Muscle layer of colon (tissue), 2 donors: ENCODE measurements around the gene HERC4.

Experiments used
- H3K27ac ChIP-seq: one replicate; pipeline ENCODE4 v1.7.0; 2013; ENCODE audit warnings: low read depth, mild to moderate bottlenecking, low read length, moderate library complexity
- H3K27me3 ChIP-seq, 2 donors: one replicate each; pipeline ENCODE4 v1.7.0; 2013; ENCODE audit warnings: low read length in 2 of 2, mild to moderate bottlenecking in 2 of 2; ENCODE audit not compliant: insufficient read depth in 2 of 2, control insufficient read depth in 1 of 2
- H3K36me3 ChIP-seq: one replicate; pipeline ENCODE4 v1.7.0; 2013; ENCODE audit warnings: mild to moderate bottlenecking, low read length; ENCODE audit not compliant: insufficient read depth
- H3K4me1 ChIP-seq: one replicate; pipeline ENCODE4 v1.7.0; 2013; ENCODE audit warnings: mild to moderate bottlenecking, low read length; ENCODE audit not compliant: insufficient read depth
- H3K4me3 ChIP-seq, 2 donors: one replicate each; pipeline ENCODE4 v1.7.0; 2013; ENCODE audit warnings: low read length in 2 of 2, low read depth in 1 of 2, mild to moderate bottlenecking in 1 of 2, moderate library complexity in 1 of 2
- H3K9ac ChIP-seq: one replicate; pipeline ENCODE4 v1.7.0; 2013; ENCODE audit warnings: low read length
- H3K9me3 ChIP-seq: one replicate; pipeline ENCODE4 v1.7.0; 2013; ENCODE audit warnings: mild to moderate bottlenecking, low read length
- donor health status: abdominal sarcoma.
- donor health status: Adenocarcinoma of cecum.

Gene HERC4

GRCh38 chr10:68108051-68108450 lies 33.0 kb upstream of the HERC4 start:
- no peaks in the 10 kb centered on the region for H3K27me3 ChIP-seq
- H3K9ac ChIP-seq: no peak overlapping the region
- H3K4me3 ChIP-seq: no peak overlapping the region
- H3K36me3 ChIP-seq: no peaks in the 10 kb centered on the region
- no peaks in the 10 kb centered on the region for H3K4me1 ChIP-seq
- H3K9me3 ChIP-seq: no peaks in the 10 kb centered on the region
- no peak overlapping the region for H3K27ac ChIP-seq

DNA sequence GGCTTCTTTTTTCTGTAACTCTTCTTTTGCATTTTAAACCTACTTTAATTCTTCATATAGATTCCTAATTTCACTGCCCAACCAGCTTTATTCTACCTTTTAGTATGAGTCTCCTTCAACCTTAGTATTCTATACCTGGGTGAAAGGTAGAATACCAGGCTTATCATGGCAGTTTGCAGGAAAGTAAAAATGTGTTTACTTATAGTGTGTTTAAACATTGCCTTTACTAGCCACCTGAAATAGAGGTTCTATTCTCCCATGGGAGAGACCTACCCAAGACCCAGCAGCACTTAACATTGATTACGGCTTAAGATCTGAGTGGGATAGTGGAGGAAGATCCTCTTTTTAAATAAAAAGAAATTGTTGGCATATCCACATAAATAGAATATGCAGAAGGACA lies 32.6 kb upstream of the HERC4 start:
- H3K27ac ChIP-seq: no peak overlapping the region
- no peak overlapping the region for H3K4me3 ChIP-seq
- H3K36me3 ChIP-seq: no peaks in the 10 kb centered on the region
- no peaks in the 10 kb centered on the region for H3K9me3 ChIP-seq
- H3K9ac ChIP-seq: no peak overlapping the region
- H3K4me1 ChIP-seq: no peaks in the 10 kb centered on the region
- H3K27me3 ChIP-seq: no peaks in the 10 kb centered on the region

- H3K9ac ChIP-seq: no peak overlapping the region
- H3K9me3 ChIP-seq: no peaks in the 10 kb centered on the region
- no peaks in the 10 kb centered on the region for H3K36me3 ChIP-seq
- H3K27me3 ChIP-seq: no peaks in the 10 kb centered on the region
- H3K4me1 ChIP-seq: no peaks in the 10 kb centered on the region
- H3K27ac ChIP-seq: no peak overlapping the region
- no peak overlapping the region for H3K4me3 ChIP-seq
These were observed 31.6 kb upstream of the HERC4 start for GRCh38 chr10:68106656-68107055.

DNA sequence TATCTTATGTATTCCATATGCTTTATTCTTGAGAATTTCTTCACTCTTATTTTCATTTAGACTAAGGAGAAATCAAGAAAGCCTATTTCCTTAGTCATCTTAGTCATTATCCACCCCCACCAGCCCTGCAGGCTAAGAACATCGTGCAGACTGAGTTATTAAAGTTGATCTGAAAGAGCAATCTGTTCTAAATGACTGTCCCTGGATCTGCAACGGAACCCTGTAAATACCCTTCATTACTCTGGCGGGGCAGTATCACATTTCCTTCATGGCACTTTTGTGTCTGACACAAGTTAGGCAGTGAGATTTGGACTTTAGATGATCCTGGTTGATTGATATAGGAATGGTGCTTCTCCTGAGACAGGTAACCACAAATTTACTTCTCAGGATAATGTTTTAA lies 30.7 kb upstream of the HERC4 start:
- H3K9ac ChIP-seq: no peak overlapping the region
- no peak overlapping the region for H3K4me3 ChIP-seq
- no peaks in the 10 kb centered on the region for H3K4me1 ChIP-seq
- no peak overlapping the region for H3K27ac ChIP-seq
- no peaks in the 10 kb centered on the region for H3K27me3 ChIP-seq
- H3K9me3 ChIP-seq: no peaks in the 10 kb centered on the region
- H3K36me3 ChIP-seq: no peaks in the 10 kb centered on the region

DNA sequence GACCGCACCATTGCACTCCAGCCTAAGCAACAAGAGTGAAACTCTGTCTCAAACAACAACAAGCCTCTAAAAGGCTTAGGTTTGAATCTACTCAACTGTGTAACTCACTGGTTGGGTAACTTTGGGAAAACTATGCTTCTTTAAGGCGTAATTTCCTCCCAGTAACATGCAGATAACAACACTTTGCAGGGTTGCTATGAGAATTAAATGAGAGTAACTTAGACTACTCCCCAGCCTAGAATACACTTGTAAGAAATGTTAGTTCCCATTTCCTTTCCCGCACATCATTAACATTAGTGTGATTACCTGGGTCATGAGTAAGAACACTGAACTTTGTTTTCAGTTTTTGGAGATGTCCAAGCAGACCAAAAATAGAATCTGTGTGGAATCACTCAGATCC lies 28.8 kb upstream of the HERC4 start:
- Histone ChIP-seq H3K36me3 (no peaks in the 10 kb centered on the region), H3K4me3 (no peak overlapping the region), H3K9me3 (no peaks in the 10 kb centered on the region), H3K9ac (no peak overlapping the region), H3K27ac (no peak overlapping the region), H3K4me1 (no peaks in the 10 kb centered on the region), H3K27me3 (no peaks in the 10 kb centered on the region)

DNA sequence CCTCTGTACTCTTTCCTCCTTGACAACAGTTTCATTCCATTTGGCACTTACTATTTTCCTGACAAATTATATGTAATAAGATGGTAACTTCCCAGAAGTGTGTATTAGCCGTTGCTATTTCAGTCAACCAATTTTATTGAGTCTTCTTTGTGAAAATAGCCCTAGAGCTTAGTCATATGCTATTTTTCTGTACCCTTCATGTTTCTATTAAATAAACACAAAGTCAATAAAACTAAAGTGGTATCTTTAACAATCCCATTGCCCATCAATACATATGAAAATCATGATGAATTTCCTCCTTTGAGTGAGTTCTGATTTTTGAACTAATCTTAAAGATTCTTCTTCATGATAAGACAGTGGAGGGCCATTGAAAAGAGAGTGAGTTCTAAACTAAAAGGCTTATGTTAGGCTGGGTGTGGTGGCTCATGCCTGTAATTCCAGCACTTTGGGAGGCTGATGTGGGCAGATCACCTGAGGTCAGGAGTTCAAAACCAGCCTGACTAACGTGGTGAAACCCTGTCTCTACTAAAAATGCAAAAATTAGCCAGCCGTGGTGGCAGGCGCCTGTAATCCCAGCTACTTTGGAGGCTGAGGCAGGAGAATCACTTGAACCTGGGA lies 28.3 kb upstream of the HERC4 start:
- no peaks in the 10 kb centered on the region for H3K4me1 ChIP-seq
- no peak overlapping the region for H3K27ac ChIP-seq
- no peaks in the 10 kb centered on the region for H3K27me3 ChIP-seq
- H3K9me3 ChIP-seq: no peaks in the 10 kb centered on the region
- no peaks in the 10 kb centered on the region for H3K36me3 ChIP-seq
- no peak overlapping the region for H3K9ac ChIP-seq
- no peak overlapping the region for H3K4me3 ChIP-seq

DNA sequence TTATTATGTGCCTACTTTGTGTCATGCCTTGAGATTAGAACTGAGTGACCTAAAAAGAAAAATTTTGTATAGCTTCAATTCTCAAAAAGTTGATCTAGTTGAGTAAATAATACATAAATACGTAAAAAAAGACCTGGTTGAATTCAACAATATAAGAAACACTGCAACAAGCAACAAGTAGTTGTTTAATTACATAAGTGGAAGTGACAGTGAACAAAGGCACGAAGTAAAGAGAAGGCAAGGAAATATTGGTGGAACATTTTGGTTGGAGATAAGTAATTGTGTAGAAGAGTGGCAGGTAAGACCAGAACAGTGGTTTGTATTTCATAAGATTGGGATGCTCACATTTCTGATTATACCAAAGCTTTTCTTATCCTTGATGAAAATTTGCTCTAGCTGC lies 26.0 kb upstream of the HERC4 start:
- Histone ChIP-seq H3K4me3 (no peak overlapping the region), H3K4me1 (no peaks in the 10 kb centered on the region), H3K9ac (no peak overlapping the region), H3K27ac (no peak overlapping the region), H3K27me3 (no peaks in the 10 kb centered on the region), H3K36me3 (no peaks in the 10 kb centered on the region), H3K9me3 (no peaks in the 10 kb centered on the region)

GRCh38 chr10:68099736-68100135 lies 24.7 kb upstream of the HERC4 start:
- Histone ChIP-seq H3K36me3 (no peaks in the 10 kb centered on the region), H3K9me3 (no peaks in the 10 kb centered on the region), H3K4me3 (no peak overlapping the region), H3K9ac (no peak overlapping the region), H3K27ac (no peak overlapping the region), H3K27me3 (no peaks in the 10 kb centered on the region), H3K4me1 (no peaks in the 10 kb centered on the region)

- H3K4me1 ChIP-seq: no peaks in the 10 kb centered on the region
- no peaks in the 10 kb centered on the region for H3K27me3 ChIP-seq
- H3K4me3 ChIP-seq: no peak overlapping the region
- no peaks in the 10 kb centered on the region for H3K36me3 ChIP-seq
- no peak overlapping the region for H3K9ac ChIP-seq
- H3K9me3 ChIP-seq: no peaks in the 10 kb centered on the region
- no peak overlapping the region for H3K27ac ChIP-seq
These were observed 21.9 kb upstream of the HERC4 start for GRCh38 chr10:68096913-68097516.

DNA sequence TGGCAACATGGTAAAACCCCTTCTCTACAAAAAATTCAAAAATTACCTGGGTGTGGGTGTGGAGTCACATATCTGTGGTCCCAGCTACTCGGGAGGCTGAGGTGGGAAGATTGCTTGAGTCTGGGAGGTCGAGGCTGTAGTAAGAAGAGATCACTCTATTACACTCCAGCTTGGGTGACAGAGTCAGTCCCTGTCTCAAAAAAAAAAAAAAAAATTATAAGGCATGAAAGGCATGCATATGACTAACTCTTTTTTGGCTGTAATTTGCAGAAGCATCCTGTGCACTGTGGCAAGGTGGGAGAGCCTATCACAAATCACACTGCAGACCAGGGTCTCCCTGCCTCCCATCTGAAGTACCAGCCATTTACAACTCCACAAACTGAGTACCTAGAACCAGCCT lies 20.1 kb upstream of the HERC4 start:
- Histone ChIP-seq H3K27ac (no peak overlapping the region), H3K4me3 (no peak overlapping the region), H3K27me3 (no peaks in the 10 kb centered on the region), H3K36me3 (no peaks in the 10 kb centered on the region), H3K9ac (no peak overlapping the region), H3K9me3 (no peaks in the 10 kb centered on the region), H3K4me1 (no peaks in the 10 kb centered on the region)

DNA sequence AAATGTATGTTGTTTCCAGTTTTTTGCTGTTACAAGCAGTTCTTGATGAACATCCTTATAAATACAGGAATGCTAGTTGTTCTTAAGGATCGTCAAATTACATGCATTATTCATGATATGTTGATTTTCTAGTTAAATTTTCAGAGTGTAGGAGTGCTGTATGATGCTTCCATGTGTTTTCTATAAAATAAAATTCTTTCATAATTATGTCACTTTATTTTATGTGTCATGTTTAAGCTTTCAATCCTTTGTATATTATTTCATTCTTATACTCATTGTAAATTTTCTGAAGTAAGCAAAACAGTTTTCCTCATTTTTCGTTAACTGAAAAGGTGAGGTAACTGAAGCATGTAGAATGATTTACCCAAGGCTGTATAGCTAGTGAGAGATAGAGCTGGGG lies 17.4 kb upstream of the HERC4 start:
- Histone ChIP-seq H3K27me3 (no peaks in the 10 kb centered on the region), H3K4me1 (no peaks in the 10 kb centered on the region), H3K27ac (no peak overlapping the region), H3K9ac (no peak overlapping the region), H3K4me3 (no peak overlapping the region), H3K9me3 (no peaks in the 10 kb centered on the region), H3K36me3 (no peaks in the 10 kb centered on the region)

DNA sequence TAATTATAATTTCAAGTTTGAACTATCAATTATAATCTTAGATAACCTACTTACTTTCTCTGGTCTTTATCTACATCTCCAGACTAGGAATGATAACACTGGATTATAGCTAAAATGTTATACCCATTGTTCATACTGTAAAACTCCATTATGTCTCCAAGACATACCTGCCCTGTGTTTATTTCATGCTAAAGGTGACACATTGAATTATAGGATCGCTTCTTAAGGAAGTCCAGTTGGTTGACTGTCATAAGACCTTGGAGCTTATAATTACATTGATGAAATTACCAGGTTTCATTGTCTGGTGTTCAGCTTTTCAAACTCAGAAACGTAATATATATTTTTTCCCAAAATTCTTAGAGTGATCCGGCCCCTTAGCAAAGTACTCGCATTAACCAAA lies 15.5 kb upstream of the HERC4 start:
- Histone ChIP-seq H3K9ac (no peak overlapping the region), H3K9me3 (no peaks in the 10 kb centered on the region), H3K4me3 (no peak overlapping the region), H3K36me3 (no peaks in the 10 kb centered on the region), H3K27ac (no peak overlapping the region), H3K4me1 (no peaks in the 10 kb centered on the region), H3K27me3 (no peaks in the 10 kb centered on the region)
